OCI-LY7 (cell line): Measurements from ENCODE around the gene ZNF555.

Experiments used
- CTCF ChIP-seq: fragments of 200-600 bp; sonication (generic); conservative IDR thresholded peaks from 2 replicates; pipeline ENCODE4 v1.5.1; 2014; ENCODE audit warnings: mild to moderate bottlenecking, antibody characterized with exemption, low read length, moderate library complexity, mixed read lengths
- EZH2phosphoT487 ChIP-seq: fragments of 200-600 bp; sonication (generic); IDR thresholded peaks from 2 replicates; pipeline ENCODE4 v1.6.1; 2018; ENCODE audit warnings: low read depth, borderline replicate concordance, mild to moderate bottlenecking, mixed run types, antibody characterized with exemption, low read length, moderate library complexity, mixed read lengths

GRCh38 chr19:2816641-2817040, 24.6 kb upstream of the ZNF555 start:
- no peak for TF ChIP-seq CTCF
- TF ChIP-seq EZH2phosphoT487, result no peak
